ENCODE data around the gene RNF11. TPM values are rescaled to one million over a fixed set of nuclear protein-coding genes. Genes with fewer than 3 reads are reported as not detected.
"Not testable (repeated sequence)": the region's sequence is repeated elsewhere in the genome, so short reads cannot be mapped to it uniquely, and the experiment has no call there.

The RNF11 gene
- total and polyA plus RNA-seq, 12 donors = 32.6 to 142 (median 117) TPM

DNA sequence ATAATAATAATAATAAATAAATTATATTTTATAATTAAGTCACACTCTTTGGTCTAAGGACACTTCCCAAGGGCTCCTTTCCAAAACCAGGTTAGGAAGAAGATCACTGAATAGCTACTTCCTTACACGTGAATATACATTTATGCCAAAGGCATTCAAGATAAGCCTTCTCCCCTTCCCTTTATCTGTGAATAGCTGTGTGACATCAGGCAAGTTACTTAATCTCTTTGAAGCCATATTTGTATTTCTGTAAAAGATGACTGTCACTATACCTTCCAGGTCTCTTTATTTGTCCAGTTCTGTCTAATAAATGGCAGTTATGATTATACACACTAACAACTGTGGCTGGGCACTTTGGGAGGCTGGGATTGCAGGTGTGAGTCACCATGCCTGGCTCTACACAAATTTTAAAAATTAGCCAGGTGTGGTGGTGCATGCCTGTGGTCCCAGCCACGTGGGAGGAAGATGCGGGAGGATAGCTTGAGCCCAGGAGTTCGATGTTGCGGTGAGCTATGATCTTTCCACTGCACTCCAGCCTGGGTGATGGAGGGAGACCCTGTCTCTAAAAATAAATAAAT is 5.5 kb upstream of the RNF11 start:
- H3K4me3 ChIP-seq = no peak overlapping the region
- no peaks in the 10 kb centered on the region for H3K36me3 ChIP-seq (replicated peaks in 1 of 2)
- intact Hi-C loops (cut with DNase I) = loop anchor here in 1 of 2 donors (10.0 kb wide), 1 partner anchor 64 kb away; no protein-coding TSS in a partner anchor
- H3K27ac ChIP-seq = no peak overlapping the region
- H3K27me3 ChIP-seq = no peaks in the 10 kb centered on the region
- TF ChIP-seq, protein P1, sequence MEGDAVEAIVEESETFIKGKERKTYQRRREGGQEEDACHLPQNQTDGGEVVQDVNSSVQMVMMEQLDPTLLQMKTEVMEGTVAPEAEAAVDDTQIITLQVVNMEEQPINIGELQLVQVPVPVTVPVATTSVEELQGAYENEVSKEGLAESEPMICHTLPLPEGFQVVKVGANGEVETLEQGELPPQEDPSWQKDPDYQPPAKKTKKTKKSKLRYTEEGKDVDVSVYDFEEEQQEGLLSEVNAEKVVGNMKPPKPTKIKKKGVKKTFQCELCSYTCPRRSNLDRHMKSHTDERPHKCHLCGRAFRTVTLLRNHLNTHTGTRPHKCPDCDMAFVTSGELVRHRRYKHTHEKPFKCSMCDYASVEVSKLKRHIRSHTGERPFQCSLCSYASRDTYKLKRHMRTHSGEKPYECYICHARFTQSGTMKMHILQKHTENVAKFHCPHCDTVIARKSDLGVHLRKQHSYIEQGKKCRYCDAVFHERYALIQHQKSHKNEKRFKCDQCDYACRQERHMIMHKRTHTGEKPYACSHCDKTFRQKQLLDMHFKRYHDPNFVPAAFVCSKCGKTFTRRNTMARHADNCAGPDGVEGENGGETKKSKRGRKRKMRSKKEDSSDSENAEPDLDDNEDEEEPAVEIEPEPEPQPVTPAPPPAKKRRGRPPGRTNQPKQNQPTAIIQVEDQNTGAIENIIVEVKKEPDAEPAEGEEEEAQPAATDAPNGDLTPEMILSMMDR (IDR thresholded peaks at IDR 0.05) = no peak
- no peak for TF ChIP-seq POLR2A (IDR thresholded peaks at IDR 0.05)
- DNase-seq = peak in 1 of 7 donors; percentile 18
- no peaks in the 10 kb centered on the region for H3K9me3 ChIP-seq (replicated peaks in 1 of 3)
- WGBS, 4 donors = 91 to 95% (median 92%) methylated on average over 5 of the region's 5 CpGs
- H3K4me1 ChIP-seq (replicated peaks in 1 of 2) = peaks cover 8 to 12% of the 10 kb centered on the region in 2 donors

DNA sequence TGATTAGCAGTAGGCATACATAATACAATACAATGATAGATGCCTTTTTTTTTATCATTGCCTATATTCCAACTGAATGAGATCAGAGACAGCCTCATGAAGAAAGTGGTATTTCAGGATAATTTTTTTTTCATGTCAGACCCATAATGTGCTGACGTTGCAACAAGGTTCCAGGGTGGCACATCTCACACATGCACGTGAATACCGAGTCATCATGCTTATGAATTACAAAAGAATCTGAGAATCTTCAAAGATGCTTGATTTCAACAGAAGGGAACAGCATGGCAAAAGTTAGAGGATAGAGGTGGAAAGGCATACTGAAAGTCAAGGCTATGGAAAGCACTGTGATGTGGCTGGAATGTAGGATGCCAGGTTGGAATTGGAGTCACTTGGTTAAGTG is 5.0 kb upstream of the RNF11 start:
- TF ChIP-seq, protein P1 (IDR thresholded peaks at IDR 0.05) = no peak
- no peak for TF ChIP-seq POLR2A (IDR thresholded peaks at IDR 0.05)
- H3K4me1 ChIP-seq (replicated peaks in 1 of 2) = peaks cover 8 to 12% of the 10 kb centered on the region in 2 donors
- no peak for DNase-seq
- no peak overlapping the region for H3K4me3 ChIP-seq
- no peak overlapping the region for H3K27ac ChIP-seq
- no peaks in the 10 kb centered on the region for H3K9me3 ChIP-seq (replicated peaks in 1 of 3)
- 77 to 85% (median 80%) methylated on average over 3 of the region's 3 CpGs for WGBS, 4 donors
- H3K36me3 ChIP-seq (replicated peaks in 1 of 2) = no peaks in the 10 kb centered on the region
- H3K27me3 ChIP-seq = no peaks in the 10 kb centered on the region
- intact Hi-C loops (cut with DNase I) = loop anchor here in 1 of 2 donors (10.0 kb wide), 1 partner anchor 64 kb away; no protein-coding TSS in a partner anchor

DNA sequence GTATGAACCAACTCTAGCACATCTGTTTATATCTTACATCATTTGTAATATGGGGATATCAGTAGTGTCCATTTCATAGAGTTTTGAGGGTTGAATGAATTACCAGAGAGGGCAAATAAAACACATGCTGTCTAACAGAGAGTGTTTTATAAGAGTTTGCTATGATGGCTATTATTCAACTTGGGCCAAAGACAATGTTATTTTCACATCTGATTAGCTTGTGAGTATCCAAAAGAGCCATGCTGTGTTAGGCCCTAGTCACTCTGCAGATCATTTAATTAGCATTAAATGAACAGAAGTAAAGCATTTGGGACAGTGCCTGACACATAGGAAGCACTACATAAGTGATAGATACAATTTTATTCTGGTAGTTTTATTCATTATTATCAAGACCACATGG is 4.2 kb upstream of the RNF11 start:
- Histone ChIP-seq H3K9me3 (replicated peaks in 1 of 3) (no peaks in the 10 kb centered on the region), H3K4me1 (replicated peaks in 1 of 2) (peaks cover 8 to 12% of the 10 kb centered on the region in 2 donors), H3K27ac (no peak overlapping the region), H3K36me3 (replicated peaks in 1 of 2) (no peaks in the 10 kb centered on the region), H3K27me3 (no peaks in the 10 kb centered on the region), H3K4me3 (no peak overlapping the region)
- no peak for DNase-seq
- intact Hi-C loops (cut with DNase I) = loop anchor here in 1 of 2 donors (10.0 kb wide), 1 partner anchor 63 kb away; no protein-coding TSS in a partner anchor
- TF ChIP-seq, protein P1 (IDR thresholded peaks at IDR 0.05) = no peak
- TF ChIP-seq POLR2A (IDR thresholded peaks at IDR 0.05) = no peak

DNA sequence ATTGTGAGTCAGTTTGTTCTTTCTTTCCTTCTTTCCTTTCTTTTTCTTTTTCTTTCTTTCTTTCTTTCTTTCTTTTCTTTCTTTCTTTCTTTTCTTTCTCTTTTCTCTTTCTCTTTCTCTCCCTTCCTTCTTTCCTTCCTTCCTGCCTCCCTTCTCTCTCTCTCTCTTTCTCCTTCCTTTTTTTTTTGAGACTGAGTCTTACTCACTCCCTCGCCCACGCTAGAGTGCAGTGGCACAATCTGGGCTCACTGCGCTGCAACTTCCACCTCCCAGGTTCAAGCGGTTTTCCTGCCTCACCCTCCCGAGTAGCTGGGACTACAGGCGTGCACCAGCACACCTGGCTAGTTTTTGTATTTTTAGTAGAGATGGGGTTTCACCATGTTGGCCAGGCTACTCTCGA is 1.8 kb upstream of the RNF11 start:
- peaks cover 14 to 30% of the 10 kb centered on the region in 2 donors for H3K4me1 ChIP-seq (replicated peaks in 1 of 2)
- intact Hi-C loops (cut with DNase I) = loop anchor here in 1 of 2 donors (10.0 kb wide), 1 partner anchor 61 kb away; no protein-coding TSS in a partner anchor
- WGBS, 4 donors = 69 to 82% (median 78%) methylated on average over 7 of the region's 7 CpGs
- not testable (repeated sequence) for H3K4me3 ChIP-seq; H3K36me3 ChIP-seq (replicated peaks in 1 of 2); H3K9me3 ChIP-seq (replicated peaks in 1 of 3); H3K27me3 ChIP-seq; DNase-seq; H3K27ac ChIP-seq
